Gastroesophageal sphincter (tissue), 3 donors: Measurements from ENCODE around the gene STIM2.

ENCODE experiments used
- POLR2AphosphoS5 ChIP-seq: sonication (generic); formaldehyde crosslinking; IDR thresholded peaks from one replicate; pipeline ENCODE4 v1.6.1; 2017; ENCODE audit warnings: antibody characterized with exemption
- TF ChIP-seq, protein P1 (sequence below), 4 experiments: fragments of 200-600 bp in 2 of 4; fragments of 450-650 bp in 2 of 4; sonication (generic) in 1 of 4; IDR thresholded peaks; one replicate each; pipeline ENCODE4 v1.5.1; 2017 to 2019; ENCODE audit warnings: antibody characterized with exemption in 4 of 4, mild to moderate bottlenecking in 2 of 4, moderate library complexity in 2 of 4

DNA sequence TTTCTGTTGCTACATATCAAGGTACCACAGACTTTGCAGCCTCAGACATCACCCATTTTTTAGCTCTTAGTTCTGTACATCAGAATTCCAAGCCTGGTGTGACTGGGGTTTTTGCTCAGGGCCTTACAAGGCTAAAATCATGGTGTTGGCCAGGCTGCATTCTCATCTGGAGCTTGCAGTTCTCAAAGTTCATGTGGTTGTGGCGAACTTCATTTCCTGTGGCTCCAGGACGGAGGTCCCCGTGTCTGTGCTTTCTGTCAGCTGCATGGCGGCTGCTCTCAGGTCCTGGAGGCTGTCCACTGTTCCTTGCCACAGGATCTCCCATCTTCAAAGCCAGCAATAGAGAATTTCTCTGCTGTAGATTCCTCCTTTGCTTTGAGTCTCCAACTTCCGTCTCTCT, 157.4 kb downstream of the STIM2 start:
- no peak for TF ChIP-seq POLR2AphosphoS5
- TF ChIP-seq, protein P1, sequence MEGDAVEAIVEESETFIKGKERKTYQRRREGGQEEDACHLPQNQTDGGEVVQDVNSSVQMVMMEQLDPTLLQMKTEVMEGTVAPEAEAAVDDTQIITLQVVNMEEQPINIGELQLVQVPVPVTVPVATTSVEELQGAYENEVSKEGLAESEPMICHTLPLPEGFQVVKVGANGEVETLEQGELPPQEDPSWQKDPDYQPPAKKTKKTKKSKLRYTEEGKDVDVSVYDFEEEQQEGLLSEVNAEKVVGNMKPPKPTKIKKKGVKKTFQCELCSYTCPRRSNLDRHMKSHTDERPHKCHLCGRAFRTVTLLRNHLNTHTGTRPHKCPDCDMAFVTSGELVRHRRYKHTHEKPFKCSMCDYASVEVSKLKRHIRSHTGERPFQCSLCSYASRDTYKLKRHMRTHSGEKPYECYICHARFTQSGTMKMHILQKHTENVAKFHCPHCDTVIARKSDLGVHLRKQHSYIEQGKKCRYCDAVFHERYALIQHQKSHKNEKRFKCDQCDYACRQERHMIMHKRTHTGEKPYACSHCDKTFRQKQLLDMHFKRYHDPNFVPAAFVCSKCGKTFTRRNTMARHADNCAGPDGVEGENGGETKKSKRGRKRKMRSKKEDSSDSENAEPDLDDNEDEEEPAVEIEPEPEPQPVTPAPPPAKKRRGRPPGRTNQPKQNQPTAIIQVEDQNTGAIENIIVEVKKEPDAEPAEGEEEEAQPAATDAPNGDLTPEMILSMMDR (IDR thresholded peaks at IDR 0.05): no peak
